DMS114 treated with DMSO at 0.1 percent for 48 hours (cell line): ENCODE data around the gene SOX1.

Experiments
- DNase-seq: peaks from one replicate; lab custom pipeline; 2025; ENCODE audit not compliant: unreplicated experiment; lab: John Stamatoyannopoulos, UW

Gene SOX1

GRCh38 chr13:112105244-112105681, 38.3 kb downstream of the SOX1 start:
- no peak for DNase-seq

DNA sequence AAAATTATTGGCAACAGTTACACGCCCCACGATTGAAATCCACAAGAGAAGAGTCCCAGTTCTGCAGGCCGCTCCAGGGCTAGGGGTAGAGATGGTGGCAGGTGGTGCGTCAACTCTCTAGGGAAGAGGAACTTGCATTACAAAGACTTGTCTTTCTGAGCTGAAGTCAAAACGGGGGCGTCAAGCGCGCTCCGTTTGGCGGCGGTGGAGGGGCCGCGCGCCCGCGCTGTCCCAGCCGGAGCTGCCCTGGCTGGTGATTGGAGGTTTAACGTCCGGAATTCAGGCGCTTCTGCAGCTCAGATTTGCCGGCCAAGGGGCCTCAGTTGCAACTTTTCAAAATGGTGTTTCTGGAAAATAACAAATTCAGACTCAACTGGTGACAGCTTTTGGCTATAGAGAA, 38.9 kb downstream of the SOX1 start:
- DNase-seq, result no peak

DNA sequence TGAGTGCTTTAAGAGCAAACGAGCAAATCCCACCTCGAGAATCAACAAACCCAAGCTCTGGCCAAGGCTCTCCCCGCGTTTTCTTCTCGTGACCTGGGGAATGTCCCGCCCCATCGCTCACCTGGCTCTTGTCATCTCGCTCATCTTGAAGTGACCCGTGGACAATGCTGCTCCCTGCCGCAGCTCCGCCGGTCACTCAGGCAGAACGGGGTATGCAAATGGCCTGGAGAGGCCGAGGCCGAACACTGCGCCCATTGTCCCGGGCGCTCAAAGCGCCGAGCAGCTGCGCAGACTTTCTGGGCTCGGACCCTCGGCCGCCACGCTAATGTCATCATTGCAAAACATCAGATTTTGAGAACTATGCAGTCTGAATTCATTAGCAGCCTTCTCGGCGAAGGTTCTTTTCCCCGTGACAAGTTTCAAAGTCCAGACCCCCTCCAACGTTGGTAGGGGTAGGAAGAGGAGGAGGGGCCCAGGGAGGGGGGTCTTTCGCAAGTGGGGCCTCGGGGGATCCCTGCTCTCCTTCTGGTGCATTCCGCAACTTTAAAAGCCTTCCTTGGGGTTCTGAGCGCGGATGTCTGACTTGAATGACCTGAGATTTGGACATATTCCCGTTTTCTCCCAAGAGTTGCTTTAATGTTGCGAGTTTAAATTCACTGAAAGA, 39.7 kb downstream of the SOX1 start:
- no peak for DNase-seq

DNA sequence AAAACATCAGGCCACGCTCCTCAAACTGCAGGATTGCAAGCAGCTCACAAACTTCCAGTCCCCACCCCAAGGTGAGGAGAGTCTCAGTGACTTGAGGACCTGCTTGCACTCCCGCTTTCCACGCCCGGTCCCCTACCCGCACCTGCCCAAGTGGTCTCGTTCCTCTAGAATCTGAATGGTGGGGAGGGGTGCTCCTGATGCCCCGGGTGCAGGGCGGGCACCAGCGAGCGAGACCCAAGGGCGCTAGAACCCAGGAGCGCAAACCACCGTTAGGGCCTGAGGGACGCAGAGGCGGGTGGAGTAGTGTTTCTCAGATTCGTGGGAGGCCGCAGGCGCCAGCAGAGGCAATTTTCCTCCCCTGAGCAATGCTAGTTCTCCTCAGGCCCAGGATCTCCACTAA, 40.3 kb downstream of the SOX1 start:
- DNase-seq, result no peak

- DNase-seq, result no peak
Observed at GRCh38 chr13:112110479-112110878, 43.5 kb downstream of the SOX1 start.

DNA sequence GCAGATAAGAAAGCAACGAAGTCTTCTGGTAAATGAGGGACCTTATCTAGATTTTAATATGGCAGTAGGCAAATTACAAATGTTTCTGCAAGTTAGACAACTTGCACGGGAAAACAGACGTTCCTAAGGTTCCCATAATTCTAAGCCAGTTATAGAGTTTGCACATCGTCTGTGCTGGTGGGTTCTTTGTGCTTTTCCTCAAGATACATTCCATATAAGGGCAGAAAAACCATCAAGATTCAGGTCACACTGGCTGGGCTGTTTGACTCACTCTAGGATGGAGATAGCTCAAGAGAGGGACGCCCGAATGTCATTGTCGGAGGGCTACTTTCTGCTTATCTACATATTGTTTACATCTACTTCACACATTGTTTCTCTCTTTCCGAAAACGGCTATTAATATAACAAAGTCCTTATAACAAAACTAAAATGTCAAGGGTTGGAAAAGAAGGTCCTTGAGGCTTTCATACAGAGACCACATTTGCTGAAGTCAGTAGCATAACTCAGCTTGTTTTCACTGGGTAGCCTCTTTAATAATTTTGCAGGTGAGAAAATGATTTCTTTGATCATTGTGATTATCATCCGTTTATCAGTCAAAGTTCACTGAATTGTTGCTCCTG, 44.4 kb downstream of the SOX1 start:
- no peak for DNase-seq

- DNase-seq, result no peak
Observed at GRCh38 chr13:112112534-112113276, 45.8 kb downstream of the SOX1 start.

DNA sequence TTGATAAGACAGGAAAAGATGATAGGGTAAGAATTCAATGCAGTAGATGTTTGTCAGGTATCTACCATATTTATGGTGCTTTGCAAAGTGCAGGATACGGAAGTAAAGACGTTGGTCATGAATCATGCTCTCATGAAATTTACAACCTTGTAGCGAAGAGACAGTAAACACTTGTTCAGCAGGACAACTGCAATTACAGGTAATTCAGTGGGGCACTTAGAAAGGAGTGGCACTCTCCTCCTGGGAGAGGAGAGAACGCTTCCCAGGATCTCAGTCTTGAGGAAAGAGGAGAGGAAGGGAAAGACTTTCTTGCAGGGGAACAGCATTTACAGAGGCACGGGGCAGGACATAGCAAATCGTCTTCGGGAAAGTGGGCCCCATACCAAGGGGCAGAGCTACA, 46.4 kb downstream of the SOX1 start:
- no peak for DNase-seq

DNA sequence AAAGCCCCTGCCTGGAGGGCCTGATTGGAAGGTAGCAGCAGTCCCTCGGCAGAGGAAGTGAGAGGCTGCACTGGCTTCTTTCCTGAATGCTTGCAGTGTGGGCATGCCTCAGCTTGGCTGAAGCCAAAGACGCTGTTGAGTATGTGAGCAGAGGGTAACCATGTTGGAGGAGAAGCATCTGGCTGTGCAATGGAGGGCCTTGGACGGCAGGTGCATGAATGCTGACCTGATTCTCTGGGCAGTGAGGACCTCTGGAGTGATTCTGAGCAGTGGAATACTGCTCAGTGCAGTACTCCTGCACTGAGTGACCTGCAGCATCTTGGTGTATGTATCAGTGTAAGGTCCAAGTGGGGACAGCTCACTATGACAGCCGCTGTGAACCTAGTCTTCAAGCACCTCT, 46.9 kb downstream of the SOX1 start:
- no peak for DNase-seq

- no peak for DNase-seq
Observed at GRCh38 chr13:112114391-112114790, 47.4 kb downstream of the SOX1 start.

DNA sequence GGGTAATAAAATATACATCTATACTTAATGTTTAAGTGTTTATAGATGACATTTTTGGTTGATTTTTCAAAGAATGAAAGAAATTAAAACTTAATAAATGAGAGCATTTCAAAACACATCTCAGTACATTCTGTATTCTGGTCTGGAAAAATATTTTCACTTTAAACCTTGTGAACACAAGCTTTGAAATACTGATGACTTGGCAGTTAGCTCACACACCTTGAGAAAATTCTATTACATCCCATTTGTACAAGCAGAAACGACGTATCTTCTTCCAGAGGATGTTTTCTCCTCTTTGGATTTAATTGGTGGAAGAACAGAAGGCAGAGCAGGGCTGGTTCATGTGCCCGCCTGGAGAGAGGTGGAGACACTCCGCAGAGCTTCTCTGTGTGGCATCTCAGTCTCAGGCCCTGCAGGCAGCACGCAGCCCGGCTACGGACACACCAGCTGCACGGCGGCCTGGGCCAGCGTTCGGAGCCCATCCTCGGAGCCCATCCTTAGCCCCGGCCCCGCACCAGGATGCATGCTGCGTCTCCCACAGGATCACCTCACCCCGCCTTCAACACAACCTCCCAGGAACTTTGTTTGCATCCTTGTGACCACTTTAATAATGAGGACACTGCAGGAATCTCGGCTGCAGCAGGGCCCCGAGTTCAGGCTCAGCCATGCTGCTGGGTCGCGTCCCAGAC, 48.6 kb downstream of the SOX1 start:
- DNase-seq, result no peak

- DNase-seq, result no peak
Observed at GRCh38 chr13:112116187-112116950, 49.4 kb downstream of the SOX1 start.

- DNase-seq, result no peak
Observed at GRCh38 chr13:112117258-112117954, 50.5 kb downstream of the SOX1 start.

DNA sequence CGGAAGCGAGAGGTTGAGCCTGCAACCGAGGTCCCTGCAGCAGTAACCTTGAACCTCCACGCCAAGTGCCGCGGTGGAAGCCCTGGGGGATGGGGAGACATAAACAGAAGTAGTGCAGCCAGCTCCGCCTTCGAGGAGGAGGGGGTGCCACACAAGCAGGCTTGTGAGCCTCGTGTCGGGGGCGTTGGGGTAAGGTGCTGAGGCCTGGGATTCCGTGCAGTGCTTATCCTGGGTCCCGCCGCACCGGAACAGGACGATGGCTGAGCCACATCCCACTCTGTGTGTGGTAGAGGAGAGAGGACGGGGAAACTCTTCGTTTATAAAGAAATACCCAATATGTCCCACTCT, 51.0 kb downstream of the SOX1 start:
- DNase-seq, result no peak

DNA sequence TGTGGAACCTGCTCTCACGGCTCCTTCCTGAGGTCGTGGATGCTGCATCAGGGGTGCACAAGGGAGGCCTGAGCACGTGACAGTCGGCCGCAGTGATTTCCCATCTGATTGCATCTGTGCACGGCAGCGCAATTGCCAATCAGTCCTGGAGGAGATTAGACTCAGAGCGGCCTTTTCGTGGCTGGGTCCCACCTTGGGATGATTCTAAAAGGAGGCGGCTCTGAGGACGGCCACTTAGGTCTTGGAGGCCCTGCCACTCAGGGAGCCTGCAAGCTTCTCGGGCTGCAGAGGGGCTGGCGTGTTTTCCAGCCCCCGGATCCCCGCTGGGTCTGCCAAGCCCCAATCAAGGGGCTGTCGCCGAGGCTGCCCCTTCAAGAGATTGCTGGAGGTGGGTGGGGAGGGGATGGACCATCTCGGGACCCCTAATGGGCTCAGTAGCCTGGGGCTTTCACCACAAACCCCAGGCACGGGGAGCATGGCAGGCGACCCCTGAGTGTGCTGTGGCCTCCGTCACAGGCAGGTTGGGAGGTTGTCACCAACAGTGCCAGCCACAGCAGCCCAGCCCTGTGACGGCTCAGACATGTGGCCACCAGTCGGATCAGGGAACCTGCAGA, 51.6 kb downstream of the SOX1 start:
- no peak for DNase-seq

DNA sequence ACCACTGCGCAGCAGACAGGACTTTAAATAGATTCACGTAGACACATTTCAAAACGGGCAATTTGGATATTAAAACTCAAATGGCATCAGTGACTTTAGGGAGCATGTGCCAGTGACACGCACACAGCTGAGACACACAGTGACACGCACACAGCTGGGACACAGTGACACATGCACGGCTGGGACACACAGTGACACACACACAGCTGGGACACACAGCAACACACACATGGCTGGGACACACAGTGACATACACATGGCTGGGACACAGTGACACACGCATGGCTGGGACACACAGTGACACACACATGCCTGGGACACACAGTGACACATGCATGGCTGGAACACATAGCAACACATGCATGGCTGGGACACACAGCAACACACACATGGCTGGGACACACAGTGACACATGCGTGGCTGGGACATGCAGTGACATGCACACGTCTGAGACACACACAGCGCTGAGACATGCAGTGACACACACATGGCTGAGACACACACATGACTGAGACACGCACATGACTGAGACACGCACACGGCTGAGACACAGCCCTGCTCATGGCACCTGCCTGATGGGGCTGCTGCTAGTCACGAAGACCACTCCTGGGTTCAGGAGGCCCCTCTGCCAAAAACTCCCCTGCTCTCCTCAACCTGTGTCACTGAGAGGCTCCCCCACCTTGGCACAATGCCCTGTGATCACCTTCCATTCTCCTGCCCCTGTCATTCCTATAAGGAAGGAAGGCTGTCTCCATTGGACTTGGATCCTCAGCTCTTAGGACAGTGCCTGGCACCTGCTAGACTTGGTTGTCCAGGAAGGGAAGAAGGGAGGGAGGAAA, 52.5 kb downstream of the SOX1 start:
- no peak for DNase-seq

DNA sequence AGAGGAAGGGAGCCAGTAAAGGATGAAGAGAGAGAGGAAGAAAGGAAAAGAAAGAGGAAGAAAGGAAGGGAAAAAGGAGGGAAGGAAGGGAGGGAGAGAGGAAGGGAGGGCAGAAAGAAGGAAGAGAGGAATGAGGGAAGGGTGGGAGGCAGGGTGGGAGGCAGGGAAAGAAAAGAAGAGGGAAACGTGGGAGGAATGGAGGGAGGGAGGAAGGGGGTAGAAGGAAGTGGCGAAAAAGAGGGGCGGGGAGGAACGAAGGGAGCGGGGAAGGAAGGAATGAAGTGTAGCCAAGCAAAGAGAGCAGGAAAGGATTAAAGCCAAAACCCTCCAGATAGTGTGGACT, 53.1 kb downstream of the SOX1 start:
- DNase-seq, result no peak
